NK-92 (cell line): ENCODE measurements around the gene PLEKHG4B.
"Not testable (repeated sequence)": the region's sequence is repeated elsewhere in the genome, so short reads cannot be mapped to it uniquely, and the experiment has no call there.

Experiments used
- DNase-seq: peaks from one replicate; lab custom pipeline; 2025; ENCODE audit not compliant: unreplicated experiment; lab: John Stamatoyannopoulos, UW

The PLEKHG4B gene

DNA sequence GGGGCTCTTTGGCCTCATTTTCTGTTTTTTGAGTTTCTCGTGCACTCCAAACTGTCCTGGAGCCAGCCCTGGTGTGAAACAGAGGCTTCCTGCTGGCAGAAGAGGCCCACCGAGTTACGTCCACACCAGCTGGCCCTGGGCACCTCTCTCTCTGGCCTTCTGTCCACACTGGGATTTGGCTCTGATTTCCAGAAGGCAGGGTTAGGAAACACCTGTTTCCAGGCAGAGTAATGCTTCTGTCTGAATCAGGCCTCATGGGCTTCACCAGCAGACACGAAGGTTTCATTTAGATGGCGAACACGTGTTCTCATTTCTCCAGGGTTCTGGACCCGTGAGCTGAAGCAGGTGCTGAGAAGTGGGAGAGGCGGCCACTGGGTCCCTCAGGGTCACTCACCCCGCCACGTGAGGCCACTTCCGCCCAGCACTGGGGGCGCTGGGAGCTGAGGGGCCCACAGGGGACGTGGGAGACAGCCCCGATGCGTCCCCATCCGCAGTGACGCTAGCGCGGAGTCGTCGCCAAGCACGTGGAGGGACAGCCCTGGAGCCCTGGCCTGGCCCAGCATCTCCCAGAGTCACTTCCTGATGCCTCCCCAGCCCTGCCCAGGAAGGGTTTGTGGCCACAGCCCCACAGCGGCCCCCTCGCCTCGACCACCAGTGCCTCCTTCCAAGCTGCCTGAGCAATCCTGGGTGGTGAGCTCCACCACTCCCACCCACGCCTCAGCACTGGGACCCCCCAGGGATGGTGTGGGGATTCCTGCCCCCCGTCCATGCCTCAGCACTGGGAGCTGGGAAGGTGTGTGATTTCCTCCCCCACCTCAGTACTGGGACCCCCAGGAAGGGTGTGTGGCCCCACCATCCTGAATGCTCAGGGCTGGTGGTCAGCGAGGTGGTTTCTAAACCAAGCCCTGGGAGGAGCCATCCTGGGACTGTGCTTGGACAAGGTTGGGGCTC is 94.4 kb downstream of the PLEKHG4B start:
- no peak for DNase-seq

DNA sequence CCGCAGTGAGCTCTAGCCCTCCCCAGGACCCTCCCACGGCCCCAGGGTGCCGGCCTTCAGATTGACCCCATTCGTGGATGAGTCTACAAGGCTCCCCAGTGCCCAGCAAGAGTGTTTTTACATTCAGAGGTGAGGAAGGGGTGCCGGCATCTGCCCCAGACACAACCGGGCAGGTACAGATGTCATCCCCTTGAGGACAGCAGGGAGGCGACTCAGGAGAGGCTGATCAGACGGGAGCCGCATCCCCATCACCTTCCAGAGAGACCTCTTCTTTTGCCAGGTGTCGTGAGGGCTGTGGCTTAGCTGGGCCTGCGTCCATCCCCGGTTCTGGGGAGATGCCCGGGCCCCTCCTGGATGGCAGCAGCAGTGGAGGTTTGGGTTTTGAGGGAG is 95.1 kb downstream of the PLEKHG4B start:
- no peak for DNase-seq

GRCh38 chr5:187617-188451 is 95.9 kb downstream of the PLEKHG4B start:
- DNase-seq = no peak

GRCh38 chr5:188488-189481 is 96.8 kb downstream of the PLEKHG4B start:
- DNase-seq = no peak

DNA sequence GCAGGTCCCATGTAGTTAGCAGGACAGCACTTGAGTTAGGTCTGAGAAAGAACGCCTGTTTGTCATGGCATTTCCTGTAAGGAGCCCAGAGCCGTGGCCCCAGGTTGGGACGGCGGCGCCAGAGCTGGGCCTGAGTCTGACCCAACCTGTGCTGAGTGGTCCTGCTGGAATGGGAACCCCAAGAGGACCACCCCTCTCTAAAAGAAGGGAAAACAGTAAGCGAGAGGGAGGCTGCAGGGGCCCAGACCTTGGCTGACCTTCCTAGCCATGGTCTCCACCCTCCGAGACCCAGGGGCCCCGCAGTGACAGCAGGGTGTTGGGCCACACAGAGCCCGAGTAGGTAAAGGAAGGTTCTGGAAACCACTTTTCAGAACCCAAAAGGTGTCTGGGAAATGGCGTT is 97.5 kb downstream of the PLEKHG4B start:
- no peak for DNase-seq

DNA sequence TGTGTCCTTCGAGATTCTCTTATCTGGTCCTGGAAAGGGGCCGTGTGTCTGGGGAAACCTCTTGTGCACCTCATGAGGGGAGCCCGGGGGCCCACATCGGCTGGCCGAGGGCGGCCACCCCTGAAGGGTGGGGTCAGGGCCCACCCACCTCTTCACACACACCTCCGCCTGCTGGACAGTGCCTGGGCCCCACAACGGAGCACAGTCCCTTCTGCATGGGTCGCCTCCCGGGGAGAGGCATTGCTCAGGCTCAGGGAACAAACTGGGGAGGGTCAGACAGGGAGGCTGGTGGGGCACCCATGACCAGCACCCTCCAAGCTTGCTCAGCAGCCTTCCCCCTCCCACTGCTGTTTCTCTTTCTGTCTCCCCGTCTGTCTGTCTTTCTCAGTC is 98.0 kb downstream of the PLEKHG4B start:
- no peak for DNase-seq

GRCh38 chr5:190366-191035 is 98.5 kb downstream of the PLEKHG4B start:
- no peak for DNase-seq

GRCh38 chr5:191036-191948 is 99.3 kb downstream of the PLEKHG4B start, which contains the start of gene LRRC14B:
TSS of gene LRRC14B (plus strand) at chr5:191495. CDS start at chr5:191539, 44 bp downstream.
- no peak for DNase-seq

DNA sequence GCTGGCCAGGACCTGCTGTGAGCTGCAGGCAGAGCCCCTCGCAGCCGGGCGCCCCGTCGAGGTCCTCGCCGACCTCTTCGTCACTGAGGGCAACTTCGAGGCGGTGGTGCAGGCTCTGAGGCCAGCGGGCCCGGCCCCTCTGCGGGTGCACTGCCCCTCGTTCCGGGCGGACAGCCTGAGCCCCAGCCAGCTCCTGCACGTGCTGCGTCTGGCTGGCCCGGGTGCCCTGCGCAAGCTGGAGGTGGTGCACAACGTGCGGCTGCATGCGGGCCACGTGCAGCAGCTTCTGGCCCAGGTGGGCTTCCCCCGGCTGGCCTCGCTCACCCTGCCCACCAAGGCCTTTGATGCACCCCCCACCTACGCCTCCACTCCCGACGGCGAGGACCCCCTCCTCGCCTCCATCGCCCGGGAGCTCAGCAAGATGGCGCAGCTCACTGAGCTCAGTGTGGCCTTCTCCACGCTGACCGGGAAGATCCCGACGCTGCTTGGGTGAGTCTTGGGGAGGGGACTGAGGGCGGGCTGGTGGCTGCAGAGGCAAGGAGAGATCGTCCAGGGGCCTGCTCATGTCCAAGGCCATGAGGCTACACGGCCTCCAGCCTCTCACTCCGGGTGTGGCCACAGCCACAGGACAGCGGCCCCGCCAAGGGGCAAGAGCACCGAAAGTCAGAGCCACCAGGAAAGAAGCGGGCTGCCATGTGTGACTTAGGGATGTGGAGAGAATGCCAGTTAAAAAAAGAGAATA is 100.2 kb downstream of the PLEKHG4B start:
- DNase-seq = no peak

GRCh38 chr5:192691-192969 is 100.7 kb downstream of the PLEKHG4B start:
- no peak for DNase-seq

DNA sequence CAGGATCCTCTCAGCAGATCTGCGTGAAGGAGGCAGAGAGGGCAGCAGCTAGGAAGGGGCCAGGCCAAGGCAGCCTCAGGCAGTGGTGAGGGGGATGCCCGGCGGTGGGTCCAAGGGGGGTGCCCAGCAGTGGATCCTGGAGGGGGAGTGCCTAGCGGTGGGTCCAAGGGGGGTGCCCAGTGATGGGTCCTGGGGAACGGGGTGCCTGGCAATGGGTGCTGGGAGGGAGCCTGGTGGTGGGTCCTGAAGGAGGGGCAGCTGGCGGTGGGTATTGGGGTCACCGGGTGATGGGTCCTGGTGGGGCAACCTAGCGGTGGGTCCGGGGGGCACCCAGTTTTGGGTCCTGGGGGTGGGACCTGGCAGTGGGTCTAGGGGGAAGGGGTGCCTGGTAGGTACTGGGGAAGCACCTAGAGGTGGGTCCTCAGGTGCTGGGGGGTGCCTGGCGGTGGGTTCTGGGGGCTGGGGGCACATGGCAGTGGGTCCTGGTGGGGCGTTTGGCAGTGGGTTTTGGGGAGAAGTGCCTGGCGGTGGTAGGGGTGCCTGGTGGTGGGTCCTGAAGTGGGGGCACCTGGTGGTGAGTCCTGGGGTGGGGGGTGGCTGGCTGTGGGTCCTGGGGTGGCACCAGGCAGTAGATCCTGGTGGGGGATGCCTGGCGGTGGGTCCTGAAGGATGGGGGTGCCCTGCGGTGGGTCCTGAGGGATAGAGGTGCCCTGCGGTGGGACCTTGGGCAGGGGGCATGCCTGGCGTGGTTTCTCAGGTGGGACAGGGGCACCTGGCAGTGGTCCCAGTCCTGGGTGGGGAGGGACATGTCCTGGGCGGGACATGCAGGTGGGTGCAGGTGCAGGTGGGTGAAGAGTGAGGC is 101.2 kb downstream of the PLEKHG4B start:
- no peak for DNase-seq

DNA sequence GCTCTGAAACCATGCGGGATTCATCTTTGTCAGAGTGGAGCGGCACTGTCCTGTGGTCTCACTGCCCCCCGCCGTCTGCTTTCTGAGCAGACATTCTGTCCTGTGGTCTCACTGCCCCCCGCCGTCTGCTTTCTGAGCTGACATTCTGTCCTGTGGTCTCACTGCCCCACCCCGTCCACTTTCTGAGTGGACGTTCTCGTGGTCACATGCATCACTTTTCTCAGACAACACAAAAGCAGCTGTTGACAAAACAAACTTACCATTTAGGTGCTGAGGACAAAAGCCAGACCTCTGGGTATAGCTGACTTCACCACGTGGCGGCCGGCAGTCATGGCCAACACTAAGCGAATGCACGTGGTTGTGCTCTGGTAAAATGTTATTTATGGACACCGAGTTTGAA is 102.1 kb downstream of the PLEKHG4B start:
- no peak for DNase-seq

DNA sequence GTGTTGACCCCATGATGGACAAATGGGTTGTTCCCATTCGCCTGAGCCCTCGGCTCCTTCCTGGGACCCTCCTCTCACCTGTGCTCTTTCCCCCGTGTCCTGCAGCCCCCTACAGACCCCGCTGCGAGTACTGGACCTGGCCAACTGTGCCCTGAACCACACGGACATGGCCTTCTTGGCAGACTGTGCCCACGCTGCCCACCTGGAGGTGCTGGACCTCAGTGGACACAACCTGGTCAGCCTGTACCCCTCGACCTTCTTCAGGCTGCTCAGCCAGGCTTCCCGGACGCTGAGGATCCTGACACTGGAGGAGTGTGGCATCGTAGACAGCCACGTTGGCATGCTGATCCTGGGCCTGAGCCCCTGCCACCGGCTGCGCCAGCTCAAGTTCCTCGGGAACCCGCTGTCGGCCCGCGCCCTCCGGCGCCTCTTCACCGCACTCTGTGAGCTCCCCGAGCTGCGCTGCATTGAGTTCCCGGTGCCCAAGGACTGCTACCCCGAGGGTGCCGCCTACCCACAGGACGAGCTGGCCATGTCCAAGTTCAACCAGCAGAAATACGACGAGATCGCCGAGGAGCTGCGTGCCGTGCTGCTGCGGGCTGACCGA is 102.7 kb downstream of the PLEKHG4B start:
- DNase-seq = no peak

GRCh38 chr5:195401-196160 is 103.6 kb downstream of the PLEKHG4B start:
- no peak for DNase-seq

DNA sequence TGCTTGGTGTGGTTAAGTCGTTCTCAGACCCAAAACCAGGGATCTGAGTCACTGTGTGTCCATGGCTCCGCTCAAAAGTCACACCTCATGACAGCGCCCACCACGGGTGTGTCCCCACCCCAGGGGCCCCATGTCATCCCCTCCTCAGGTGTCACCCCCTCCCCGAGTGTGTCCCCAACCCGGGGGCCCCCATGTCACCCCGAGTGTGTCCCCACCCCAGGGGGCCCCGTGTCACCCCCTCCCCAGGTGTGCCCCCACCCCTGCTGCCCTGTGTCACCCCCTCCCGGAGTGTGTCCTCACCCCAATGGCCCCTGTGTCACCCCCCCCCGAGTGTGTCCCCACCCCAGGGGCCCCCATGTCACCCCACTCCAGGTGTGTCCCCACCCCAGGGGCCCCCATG is 104.4 kb downstream of the PLEKHG4B start:
- DNase-seq = no peak

GRCh38 chr5:197031-197430 is 105.1 kb downstream of the PLEKHG4B start:
- DNase-seq = not testable (repeated sequence)
